ENCODE data around the gene SWSAP1. TPM values are rescaled to one million over a fixed set of nuclear protein-coding genes. Genes with fewer than 3 reads are reported as not detected.

The SWSAP1 gene
- total RNA-seq, 1 donor from 2014 or later: 1.7 TPM

- no peak for FAIRE-seq
- Histone ChIP-seq H4K20me1 (ENCODE audit: insufficient read depth, low read length) (peaks cover 9% of the 10 kb centered on the region), H3K27me3 (ENCODE audit: insufficient read depth, low read length) (no peaks in the 10 kb centered on the region), H3K36me3 (ENCODE audit: insufficient read depth, low read length) (no peaks in the 10 kb centered on the region), H3K9ac (ENCODE audit: low read length) (peak overlapping the region; percentile 84), H3K4me1 (ENCODE audit: insufficient read depth, low read length) (peaks cover 45% of the 10 kb centered on the region), H3K27ac (ENCODE audit: low read depth, low read length) (peak overlapping the region; percentile 8), H3K79me2 (ENCODE audit: insufficient read depth, low read length) (no peaks in the 10 kb centered on the region), H3K4me2 (ENCODE audit: low read length) (peak overlapping the region; percentile 78), H3K4me3 (ENCODE audit: insufficient read depth, low read depth, low read length) (peak overlapping the region; percentile 70), H3K9me3 (ENCODE audit: insufficient read depth, low read depth, low read length) (no peaks in the 10 kb centered on the region), H2AFZ (ENCODE audit: low read depth, low read length) (peak overlapping the region; percentile 41)
- Mint-ChIP-seq H3K4me3 (ENCODE audit: unreplicated experiment) (no peak overlapping the region), H3K27ac (ENCODE audit: unreplicated experiment) (peak overlapping the region; percentile 60), H3K36me3 (ENCODE audit: low read depth, unreplicated experiment) (peaks cover 1% of the 10 kb centered on the region), H3K27me3 (ENCODE audit: low read depth, unreplicated experiment) (no peaks in the 10 kb centered on the region), H3K4me1 (ENCODE audit: low read depth, unreplicated experiment) (peaks cover 13% of the 10 kb centered on the region), H3K9me3 (ENCODE audit: unreplicated experiment) (no peaks in the 10 kb centered on the region)
- no peak for DNase-seq (ENCODE audit: low read depth)
- TF ChIP-seq EZH2 (IDR thresholded peaks at IDR 0.05; ENCODE audit: insufficient read depth, low read length): no peak
- TF ChIP-seq CTCF (IDR thresholded peaks at IDR 0.05; ENCODE audit: insufficient read depth, low read depth, low read length): no peak
Observed at GRCh38 chr19:11375143-11375948, 880 bp downstream of the SWSAP1 start.

- no peak overlapping the region for H3K4me3 ChIP-seq (ENCODE audit: insufficient read depth, low read depth, low read length)
- Mint-ChIP-seq H3K4me1 (ENCODE audit: low read depth, unreplicated experiment) (peaks cover 13% of the 10 kb centered on the region), H3K27me3 (ENCODE audit: low read depth, unreplicated experiment) (peaks cover 5% of the 10 kb centered on the region), H3K27ac (ENCODE audit: unreplicated experiment) (peak overlapping the region; percentile 44), H3K9me3 (ENCODE audit: unreplicated experiment) (no peaks in the 10 kb centered on the region), H3K4me3 (ENCODE audit: unreplicated experiment) (peak overlapping the region; percentile 15), H3K36me3 (ENCODE audit: low read depth, unreplicated experiment) (peaks cover 1% of the 10 kb centered on the region)
- peak overlapping the region; percentile 19 for H2AFZ ChIP-seq (ENCODE audit: low read depth, low read length)
- DNase-seq (ENCODE audit: low read depth): peak; percentile 86
- FAIRE-seq: no peak
- peaks cover 4% of the 10 kb centered on the region for H3K27me3 ChIP-seq (ENCODE audit: insufficient read depth, low read length)
- peak overlapping the region; percentile 27 for H3K4me2 ChIP-seq (ENCODE audit: low read length)
- no peaks in the 10 kb centered on the region for H3K79me2 ChIP-seq (ENCODE audit: insufficient read depth, low read length)
- H3K4me1 ChIP-seq (ENCODE audit: insufficient read depth, low read length): peaks cover 59% of the 10 kb centered on the region
- H3K9ac ChIP-seq (ENCODE audit: low read length): no peak overlapping the region
- TF ChIP-seq CTCF (IDR thresholded peaks at IDR 0.05; ENCODE audit: insufficient read depth, low read depth, low read length) (no peak), EZH2 (IDR thresholded peaks at IDR 0.05; ENCODE audit: insufficient read depth, low read length) (no peak)
- peak overlapping the region; percentile 51 for H3K27ac ChIP-seq (ENCODE audit: low read depth, low read length)
- no peaks in the 10 kb centered on the region for H3K36me3 ChIP-seq (ENCODE audit: insufficient read depth, low read length)
- H3K9me3 ChIP-seq (ENCODE audit: insufficient read depth, low read depth, low read length): no peaks in the 10 kb centered on the region
- H4K20me1 ChIP-seq (ENCODE audit: insufficient read depth, low read length): peaks cover 9% of the 10 kb centered on the region
Observed at GRCh38 chr19:11377237-11377636, 2.8 kb downstream of the SWSAP1 start.

- Histone ChIP-seq H4K20me1 (ENCODE audit: insufficient read depth, low read length) (peaks cover 9% of the 10 kb centered on the region), H3K27me3 (ENCODE audit: insufficient read depth, low read length) (peaks cover 7% of the 10 kb centered on the region), H3K4me2 (ENCODE audit: low read length) (peak overlapping the region; percentile 78), H3K9me3 (ENCODE audit: insufficient read depth, low read depth, low read length) (no peaks in the 10 kb centered on the region), H3K79me2 (ENCODE audit: insufficient read depth, low read length) (no peaks in the 10 kb centered on the region), H3K4me1 (ENCODE audit: insufficient read depth, low read length) (peaks cover 59% of the 10 kb centered on the region), H3K27ac (ENCODE audit: low read depth, low read length) (peak overlapping the region; percentile 51), H3K9ac (ENCODE audit: low read length) (peak overlapping the region; percentile 35), H3K36me3 (ENCODE audit: insufficient read depth, low read length) (no peaks in the 10 kb centered on the region), H3K4me3 (ENCODE audit: insufficient read depth, low read depth, low read length) (no peak overlapping the region), H2AFZ (ENCODE audit: low read depth, low read length) (no peak overlapping the region)
- TF ChIP-seq EZH2 (IDR thresholded peaks at IDR 0.05; ENCODE audit: insufficient read depth, low read length): no peak
- Mint-ChIP-seq H3K27ac (ENCODE audit: unreplicated experiment) (no peak overlapping the region), H3K27me3 (ENCODE audit: low read depth, unreplicated experiment) (peaks cover 6% of the 10 kb centered on the region), H3K4me3 (ENCODE audit: unreplicated experiment) (no peak overlapping the region), H3K36me3 (ENCODE audit: low read depth, unreplicated experiment) (peaks cover 1% of the 10 kb centered on the region), H3K9me3 (ENCODE audit: unreplicated experiment) (no peaks in the 10 kb centered on the region), H3K4me1 (ENCODE audit: low read depth, unreplicated experiment) (peaks cover 13% of the 10 kb centered on the region)
- FAIRE-seq (no peak), DNase-seq (ENCODE audit: low read depth) (peak; percentile 22)
Observed at GRCh38 chr19:11377756-11378155, 3.3 kb downstream of the SWSAP1 start.

Measured in astrocyte (in vitro differentiated cells and primary cell).